Mesodermal cell (in vitro differentiated cells): Measurements from ENCODE around the gene CCNB3.
"Not testable (repeated sequence)": the region's sequence is repeated elsewhere in the genome, so short reads cannot be mapped to it uniquely, and the experiment has no call there.

Source experiments
- H3K27ac ChIP-seq: 2 replicates; pipeline ENCODE4 v1.7.0; 2013; ENCODE audit warnings: mild to moderate bottlenecking, low read depth, low read length, moderate library complexity; ENCODE audit not compliant: severe bottlenecking
- H3K36me3 ChIP-seq: 2 replicates; pipeline ENCODE4 v1.7.1; 2013; ENCODE audit warnings: mild to moderate bottlenecking, low read length, moderate library complexity; ENCODE audit not compliant: control insufficient read depth, insufficient read depth
- H3K4me1 ChIP-seq: one replicate; pipeline ENCODE4 v1.7.1; 2013; ENCODE audit warnings: mild to moderate bottlenecking, low read length; ENCODE audit not compliant: insufficient read depth, control insufficient read depth, poor library complexity, severe bottlenecking
- H3K4me3 ChIP-seq: 2 replicates; pipeline ENCODE4 v1.7.0; 2013; ENCODE audit warnings: low read length, control low read depth, mild to moderate bottlenecking; ENCODE audit not compliant: insufficient read depth, poor library complexity, severe bottlenecking; ENCODE audit errors: extremely low read depth
- H3K9me3 ChIP-seq: 2 replicates; pipeline ENCODE4 v1.7.1; 2013; ENCODE audit warnings: mild to moderate bottlenecking, low read length, moderate library complexity; ENCODE audit not compliant: control insufficient read depth
- WGBS, 2 experiments: methylation state at CpG; one replicate each; pipeline ENCODE4 v1.1.5; 2013; ENCODE audit warnings: missing lambda C conversion rate in 2 of 2; ENCODE audit not compliant: insufficient coverage in 2 of 2; 5-methylcytosine and 5-hydroxymethylcytosine counted together

The CCNB3 gene

DNA sequence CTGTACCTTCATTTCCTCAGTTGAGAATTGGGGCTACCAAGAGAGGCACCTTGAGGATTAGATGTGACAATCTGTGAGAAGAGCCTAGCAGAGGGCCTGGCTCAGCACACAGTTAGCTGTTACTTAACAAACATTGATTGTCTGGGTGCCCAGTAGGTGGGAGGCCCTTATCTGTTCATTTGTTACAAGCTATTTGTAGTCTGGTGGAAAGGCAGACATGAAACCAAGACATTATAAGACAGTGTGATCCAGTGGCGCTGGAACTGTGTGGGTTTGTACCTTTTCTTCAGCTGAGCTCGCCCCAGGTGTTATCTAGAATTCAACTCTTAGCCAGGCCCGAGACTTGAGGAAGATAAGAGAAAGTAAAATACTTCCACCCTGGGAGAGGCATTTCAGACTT, 20.7 kb upstream of the CCNB3 start:
- Histone ChIP-seq H3K36me3 (no peaks in the 10 kb centered on the region), H3K27ac (no peak overlapping the region), H3K4me1 (peaks cover 7% of the 10 kb centered on the region), H3K4me3 (no peak overlapping the region), H3K9me3 (no peaks in the 10 kb centered on the region)
- WGBS, 2 experiments = no CpG with 5 or more reads among the region's 3 CpGs

DNA sequence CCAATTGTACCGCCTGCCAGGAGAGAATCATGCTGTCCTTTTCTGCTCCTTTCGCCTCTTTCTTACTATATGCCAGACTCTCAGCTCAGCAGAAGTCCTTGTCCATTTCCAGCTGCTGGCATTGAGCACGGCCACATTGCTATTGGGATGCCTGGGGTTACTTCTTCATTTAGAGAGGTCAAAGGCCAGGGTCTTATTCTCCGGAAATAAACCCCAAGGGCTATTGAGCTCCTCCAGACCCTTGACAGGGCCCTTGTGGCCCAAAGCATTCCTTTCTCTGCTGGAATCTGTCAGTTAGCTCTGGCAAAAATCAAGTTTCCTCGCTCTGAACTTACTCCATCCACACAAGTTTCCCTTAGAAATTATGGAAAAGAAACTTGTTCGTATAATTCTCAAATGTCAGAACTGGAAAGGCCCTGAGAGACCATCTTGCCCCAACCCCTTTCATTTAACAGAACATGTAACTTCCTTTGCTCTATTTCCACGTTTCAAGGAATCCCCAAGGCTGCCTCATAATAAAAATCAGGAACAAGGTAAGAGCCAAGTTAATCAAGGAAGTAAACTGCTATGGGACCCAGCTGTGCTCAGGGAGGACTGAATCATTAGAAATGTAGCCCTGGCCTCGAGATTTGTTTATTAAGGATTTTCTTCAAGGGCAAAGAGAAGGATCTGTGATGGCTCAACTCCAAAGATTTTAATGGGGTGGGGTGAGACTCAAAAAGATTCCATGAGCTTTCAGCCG, 15.5 kb upstream of the CCNB3 start:
- 29 to 62% methylated on average over 1 to 2 of the region's 9 CpGs for WGBS, 2 experiments
- Histone ChIP-seq H3K4me3 (no peak overlapping the region), H3K27ac (peak overlapping the region; percentile 92)

DNA sequence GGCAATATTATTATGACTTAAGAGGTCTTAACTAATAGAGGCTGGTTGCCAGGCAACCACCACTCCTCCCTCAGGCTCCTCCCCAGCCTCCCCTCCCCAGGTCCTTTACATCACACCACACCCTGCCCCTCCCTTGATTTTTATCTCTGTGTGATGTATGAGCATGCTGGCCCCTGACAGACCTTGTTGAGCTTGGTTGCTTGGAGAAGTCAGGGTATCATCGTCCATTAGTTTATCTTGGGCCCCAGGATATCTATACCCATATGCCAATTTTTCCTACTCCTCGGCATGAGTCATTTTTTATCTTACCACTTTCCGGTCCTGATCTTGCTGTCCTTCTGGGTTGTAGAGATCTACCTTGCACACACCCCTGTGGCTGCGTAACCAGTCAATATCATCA, 6.2 kb upstream of the CCNB3 start:
- WGBS, 2 experiments = 100% methylated on average over 1 of the region's 4 CpGs; no CpG with 5 or more reads in 1 of the 2 experiments
- H3K27ac ChIP-seq = no peak overlapping the region

More for the DNA sequence above, 15.5 kb upstream of the CCNB3 start:
- H3K36me3 ChIP-seq = no peaks in the 10 kb centered on the region
- peaks cover 17% of the 10 kb centered on the region for H3K4me1 ChIP-seq
- no peaks in the 10 kb centered on the region for H3K9me3 ChIP-seq

DNA sequence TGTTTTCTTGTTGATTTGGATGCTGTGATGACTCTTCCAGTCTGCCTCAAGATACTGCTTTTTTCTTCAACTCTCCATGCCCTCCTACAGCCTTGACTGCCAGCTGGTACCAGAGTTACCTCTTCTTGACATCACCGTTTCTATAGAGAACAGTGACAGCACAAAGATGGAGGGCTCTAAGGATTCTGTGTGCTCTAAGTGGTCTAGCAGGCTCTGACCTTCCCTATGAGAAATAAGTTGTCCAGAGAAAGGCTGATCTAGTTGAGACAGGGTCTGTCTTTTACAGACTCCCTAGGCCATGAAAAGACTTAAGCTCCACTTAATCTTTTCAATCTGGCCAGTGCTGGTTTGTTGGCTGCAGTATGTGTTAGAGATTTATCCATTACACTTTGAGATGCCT, 3.7 kb upstream of the CCNB3 start, which contains the start of gene AKAP4:
Gene AKAP4 (minus strand): TSS at position 101 of the 400 bp plus-strand sequence. CDS start 118 bp downstream, outside the sequence.
- Histone ChIP-seq H3K9me3 (no peaks in the 10 kb centered on the region), H3K4me3 (no peak within 1 kb of the TSS), H3K4me1 (peaks cover 20% of the 10 kb centered on the region), H3K27ac (peak within 1 kb of the TSS; percentile 90), H3K36me3 (no peaks in the 10 kb centered on the region)
- WGBS, 2 experiments = no CpG with 5 or more reads among the region's 1 CpG

More for the DNA sequence above, 6.2 kb upstream of the CCNB3 start:
- Histone ChIP-seq H3K4me3 (no peak overlapping the region), H3K9me3 (no peaks in the 10 kb centered on the region), H3K4me1 (peaks cover 15% of the 10 kb centered on the region), H3K36me3 (no peaks in the 10 kb centered on the region)

DNA sequence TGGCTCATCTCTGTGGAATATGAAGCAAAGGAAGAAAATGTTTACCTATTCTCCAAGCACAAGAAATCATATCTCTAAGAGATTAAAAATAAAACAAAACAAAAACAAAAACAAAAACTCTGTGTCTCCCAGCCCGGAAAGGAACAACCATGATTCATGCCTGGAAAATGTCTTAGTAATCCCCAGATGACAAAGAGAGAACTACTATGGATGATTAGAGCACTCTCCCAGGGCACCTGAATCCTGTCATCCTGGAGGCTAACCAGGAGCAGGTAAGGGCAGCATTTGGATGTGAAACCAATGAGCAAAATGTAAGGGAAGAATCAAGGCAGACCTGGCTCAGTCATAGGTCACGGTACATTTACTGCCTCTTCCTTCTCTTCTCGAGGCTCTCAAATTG, 2.0 kb upstream of the CCNB3 start:
- peak overlapping the region; percentile 90 for H3K27ac ChIP-seq
- H3K4me3 ChIP-seq = no peak overlapping the region
- 83% methylated on average over 1 of the region's 3 CpGs; no CpG with 5 or more reads in 1 of the 2 experiments for WGBS, 2 experiments
- no peaks in the 10 kb centered on the region for H3K36me3 ChIP-seq
- H3K9me3 ChIP-seq = no peaks in the 10 kb centered on the region
- H3K4me1 ChIP-seq = peaks cover 20% of the 10 kb centered on the region

DNA sequence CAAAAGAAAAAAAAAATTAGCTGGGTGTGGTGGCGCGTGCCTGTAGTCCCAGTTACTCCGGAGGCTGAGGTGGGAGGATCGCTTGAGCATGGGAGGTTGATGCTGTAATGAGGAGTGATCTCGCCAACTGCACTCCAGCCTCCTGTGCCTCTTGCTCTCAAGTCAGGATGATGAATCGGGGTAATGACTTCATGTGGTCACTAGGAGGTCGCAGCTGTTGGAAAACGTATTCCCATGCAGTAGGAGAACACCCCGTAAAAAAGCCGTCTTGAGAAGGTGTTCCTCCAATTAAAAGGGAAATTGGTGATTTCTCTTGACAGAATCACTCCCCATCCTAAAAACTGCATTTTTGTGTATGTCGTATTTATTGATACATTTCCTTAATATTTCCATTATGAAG, 2.2 kb downstream of the CCNB3 start:
- no peaks in the 10 kb centered on the region for H3K9me3 ChIP-seq
- H3K36me3 ChIP-seq = no peaks in the 10 kb centered on the region
- WGBS, 2 experiments = 93 to 100% methylated on average over 1 to 2 of the region's 11 CpGs
- no peak overlapping the region for H3K4me3 ChIP-seq
- no peak overlapping the region for H3K27ac ChIP-seq
- peaks cover 11% of the 10 kb centered on the region for H3K4me1 ChIP-seq

DNA sequence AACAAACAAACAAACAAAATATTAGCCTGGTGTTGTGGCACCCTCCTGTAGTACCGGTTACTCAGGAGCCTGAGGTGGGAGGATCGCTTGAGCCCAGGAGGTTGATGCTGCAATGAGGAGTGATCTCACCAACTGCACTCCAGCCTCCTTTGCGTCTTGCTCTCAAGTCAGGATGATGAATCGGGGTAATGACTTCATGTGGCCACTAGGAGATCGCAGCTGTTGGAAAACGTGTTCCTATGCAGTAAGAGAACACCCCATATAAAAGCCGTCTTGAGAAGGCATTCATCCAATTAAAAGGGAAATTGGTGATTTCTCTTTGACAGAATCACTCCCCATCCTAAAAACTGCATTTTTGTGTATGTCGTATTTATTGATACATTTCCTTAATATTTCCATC, 6.9 kb downstream of the CCNB3 start:
- Histone ChIP-seq H3K36me3 (no peaks in the 10 kb centered on the region), H3K4me1 (no peaks in the 10 kb centered on the region), H3K27ac (no peak overlapping the region), H3K4me3 (no peak overlapping the region), H3K9me3 (no peaks in the 10 kb centered on the region)
- WGBS, 2 experiments = 58% methylated on average over 2 of the region's 8 CpGs; no CpG with 5 or more reads in 1 of the 2 experiments

DNA sequence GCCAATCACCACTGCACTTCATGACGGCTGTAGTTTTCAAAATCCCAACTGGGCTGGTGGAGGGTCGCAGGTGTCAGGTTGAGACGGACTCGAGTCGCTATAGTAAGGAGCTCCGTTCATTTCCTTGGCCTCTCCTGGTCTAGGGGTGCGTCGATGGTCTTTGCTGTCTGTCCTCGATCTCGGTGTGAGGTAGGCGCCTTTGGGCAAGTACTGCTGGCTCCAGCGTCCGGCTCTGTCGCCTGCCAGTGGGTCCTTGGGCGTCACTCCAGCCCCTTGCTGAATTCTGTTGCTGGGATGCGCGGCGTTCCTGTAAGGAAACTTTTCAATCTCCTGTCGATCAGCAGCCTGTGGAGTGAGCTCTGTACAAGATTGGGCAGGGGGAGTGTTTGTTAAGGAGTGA, 76.7 kb downstream of the CCNB3 start:
- H3K4me1 ChIP-seq = no peaks in the 10 kb centered on the region
- WGBS, 2 experiments = 90 to 96% methylated on average over 7 to 14 of the region's 19 CpGs
- no peaks in the 10 kb centered on the region for H3K9me3 ChIP-seq
- no peaks in the 10 kb centered on the region for H3K36me3 ChIP-seq
- H3K4me3 ChIP-seq = no peak overlapping the region
- H3K27ac ChIP-seq = no peak overlapping the region

DNA sequence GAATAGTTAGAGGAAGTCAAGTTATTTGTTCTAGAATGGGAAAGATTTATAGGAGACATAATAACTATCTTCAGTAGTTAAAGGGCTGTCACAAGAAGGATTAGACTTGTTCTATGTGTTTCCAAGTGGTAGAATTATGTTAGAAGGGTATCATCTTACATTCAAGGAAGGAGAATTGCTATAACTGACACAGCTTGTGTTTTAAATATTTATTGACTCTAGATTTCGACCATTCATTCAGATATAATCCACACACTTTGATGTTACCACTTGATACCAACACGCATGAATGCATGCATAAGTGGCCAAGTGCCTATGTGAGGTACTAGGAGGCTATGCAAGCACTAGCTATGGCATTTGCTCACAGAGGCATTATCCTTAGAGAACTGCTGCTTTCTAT, 122.7 kb downstream of the CCNB3 start:
- no peak overlapping the region for H3K4me3 ChIP-seq
- H3K4me1 ChIP-seq = no peaks in the 10 kb centered on the region
- WGBS, 2 experiments = no CpG with 5 or more reads among the region's 2 CpGs
- no peaks in the 10 kb centered on the region for H3K36me3 ChIP-seq
- H3K27ac ChIP-seq = no peak overlapping the region
- no peaks in the 10 kb centered on the region for H3K9me3 ChIP-seq

DNA sequence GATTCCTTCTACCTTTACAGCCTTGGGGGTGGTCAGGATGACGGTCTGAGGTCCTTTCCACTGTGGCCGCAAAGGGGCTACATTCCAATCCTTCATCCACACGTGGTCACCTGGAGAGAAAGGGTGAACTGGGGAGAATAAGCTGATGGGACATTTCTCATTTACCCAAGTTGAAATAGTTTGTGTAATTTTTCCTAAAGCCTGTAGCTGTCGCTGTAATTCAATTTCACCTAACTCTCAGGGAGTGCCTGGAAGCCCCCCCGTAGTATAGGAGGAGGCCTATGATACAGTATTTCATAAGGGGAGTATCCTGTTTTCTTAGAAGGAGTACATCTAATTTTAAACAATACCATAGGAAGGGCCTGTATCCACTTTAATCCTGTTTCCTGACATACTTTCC, 128.1 kb downstream of the CCNB3 start:
- H3K36me3 ChIP-seq, H3K27ac ChIP-seq, H3K4me1 ChIP-seq, H3K9me3 ChIP-seq, H3K4me3 ChIP-seq: not testable (repeated sequence)
- no CpG with 5 or more reads among the region's 5 CpGs for WGBS, 2 experiments

DNA sequence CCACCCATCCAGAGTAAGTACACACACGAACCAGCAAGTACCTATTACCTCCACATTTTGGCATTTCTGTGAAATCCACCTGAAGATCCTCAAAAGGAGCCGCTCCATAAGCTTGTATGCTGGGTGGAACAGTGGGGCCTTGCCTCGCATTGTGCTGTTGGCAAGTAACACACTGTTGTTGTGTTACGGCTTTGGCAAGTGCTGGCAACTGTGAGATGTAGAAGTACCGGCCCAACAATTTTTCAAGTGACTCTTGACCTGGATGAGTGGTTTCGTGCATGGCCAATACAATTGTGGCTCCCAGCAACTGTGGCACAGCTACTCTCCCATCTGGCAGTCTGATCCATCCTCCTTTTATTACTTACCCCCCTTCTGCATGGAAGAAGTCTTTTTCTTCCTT, 128.7 kb downstream of the CCNB3 start:
- Histone ChIP-seq H3K27ac (no peak overlapping the region), H3K36me3 (no peaks in the 10 kb centered on the region), H3K9me3 (no peaks in the 10 kb centered on the region), H3K4me3 (no peak overlapping the region), H3K4me1 (no peaks in the 10 kb centered on the region)
- WGBS, 2 experiments = 96% methylated on average over 4 of the region's 6 CpGs
